Uterus (tissue), 2 donors: ENCODE data around the gene BMP10.

Experiments
- POLR2A ChIP-seq, 2 donors: fragments of 450-650 bp; IDR thresholded peaks; one replicate each; pipeline ENCODE4 v1.6.1; 2016; ENCODE audit warnings: antibody characterized with exemption in 2 of 2, mild to moderate bottlenecking in 1 of 2, moderate library complexity in 1 of 2
- TF ChIP-seq, protein P1 (sequence below), 4 experiments: fragments of 200-600 bp in 2 of 4; fragments of 450-650 bp in 2 of 4; sonication (generic) in 2 of 4; IDR thresholded peaks; one replicate each; pipeline ENCODE4 v1.5.1; 2016 to 2019; ENCODE audit warnings: antibody characterized with exemption in 4 of 4, mild to moderate bottlenecking in 2 of 4, moderate library complexity in 1 of 4

GRCh38 chr2:68901561-68901960 lies 30.4 kb upstream of the BMP10 start:
- no peak for TF ChIP-seq POLR2A (IDR thresholded peaks at IDR 0.05)
- TF ChIP-seq, protein P1, sequence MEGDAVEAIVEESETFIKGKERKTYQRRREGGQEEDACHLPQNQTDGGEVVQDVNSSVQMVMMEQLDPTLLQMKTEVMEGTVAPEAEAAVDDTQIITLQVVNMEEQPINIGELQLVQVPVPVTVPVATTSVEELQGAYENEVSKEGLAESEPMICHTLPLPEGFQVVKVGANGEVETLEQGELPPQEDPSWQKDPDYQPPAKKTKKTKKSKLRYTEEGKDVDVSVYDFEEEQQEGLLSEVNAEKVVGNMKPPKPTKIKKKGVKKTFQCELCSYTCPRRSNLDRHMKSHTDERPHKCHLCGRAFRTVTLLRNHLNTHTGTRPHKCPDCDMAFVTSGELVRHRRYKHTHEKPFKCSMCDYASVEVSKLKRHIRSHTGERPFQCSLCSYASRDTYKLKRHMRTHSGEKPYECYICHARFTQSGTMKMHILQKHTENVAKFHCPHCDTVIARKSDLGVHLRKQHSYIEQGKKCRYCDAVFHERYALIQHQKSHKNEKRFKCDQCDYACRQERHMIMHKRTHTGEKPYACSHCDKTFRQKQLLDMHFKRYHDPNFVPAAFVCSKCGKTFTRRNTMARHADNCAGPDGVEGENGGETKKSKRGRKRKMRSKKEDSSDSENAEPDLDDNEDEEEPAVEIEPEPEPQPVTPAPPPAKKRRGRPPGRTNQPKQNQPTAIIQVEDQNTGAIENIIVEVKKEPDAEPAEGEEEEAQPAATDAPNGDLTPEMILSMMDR (IDR thresholded peaks at IDR 0.05) = no peak
